Endothelial cell of umbilical vein (primary cell): Measurements from ENCODE around the gene BTBD19. TPM values are rescaled to one million over a fixed set of nuclear protein-coding genes. Genes with fewer than 3 reads are reported as not detected.

Experiments used
- BruUV-seq: library from RNA; stranded (reverse); fragments of 400-500 nt; replicated peaks from 2 replicates; lab custom pipeline; 2021; lab: Mats Ljungman, UMichigan
- CTCF ChIA-PET: fragments of 300-600, 350-600 bp; sonication (Branson Sonifier 250); formaldehyde crosslinking; loops from one replicate; lab custom pipeline; 2021; ENCODE audit warnings: antibody characterized with exemption, inconsistent platforms; lab: Charles Lee
- POLR2A ChIA-PET: fragments of 300-600, 350-600 bp; sonication (Branson Sonifier 250); formaldehyde crosslinking; loops from one replicate; lab custom pipeline; 2021; ENCODE audit warnings: antibody characterized with exemption, inconsistent platforms; lab: Charles Lee
- DNase-seq: peaks from one replicate; pipeline ENCODE4 v3.0.0-alpha.2; 2011; ENCODE audit warnings: low read depth, low spot score
- FAIRE-seq: peaks from 2 replicates; lab custom pipeline; 2011; peaks lifted over from hg19 to GRCh38; lab: Jason Lieb, UNC
- H2AFZ ChIP-seq: 2 replicates; pipeline ENCODE4 v1.6.0; 2012; ENCODE audit warnings: low read depth, low read length, control low read depth, inconsistent platforms
- H3K27ac ChIP-seq: 2 replicates; pipeline ENCODE4 v1.5.1; 2011; ENCODE audit warnings: low read depth, mild to moderate bottlenecking, control low read depth, low read length, moderate library complexity; ENCODE audit not compliant: insufficient read depth
- H3K27me3 ChIP-seq, 2 experiments: 2 replicates each; pipeline versions ENCODE4 v1.6.0 to v1.6.1; 2011; ENCODE audit warnings: low read length in 2 of 2, mixed read lengths in 1 of 2; ENCODE audit not compliant: control insufficient read depth in 2 of 2, insufficient read depth in 2 of 2
- H3K36me3 ChIP-seq, 2 experiments: 2 replicates in 1 of 2; 3 replicates in 1 of 2; pipeline ENCODE4 v1.5.1; 2011; ENCODE audit warnings: low read length in 2 of 2, mild to moderate bottlenecking in 1 of 2, moderate library complexity in 1 of 2; ENCODE audit not compliant: control insufficient read depth in 2 of 2, insufficient read depth in 2 of 2; ENCODE audit errors: extremely low read depth in 1 of 2
- H3K4me1 ChIP-seq: 3 replicates; pipeline ENCODE4 v1.5.1; 2011; ENCODE audit warnings: mild to moderate bottlenecking, low read length; ENCODE audit not compliant: control insufficient read depth, insufficient read depth; ENCODE audit errors: extremely low read depth
- H3K4me2 ChIP-seq: 2 replicates; pipeline ENCODE4 v1.6.1; 2011; ENCODE audit warnings: low read length, control low read depth, mixed read lengths; ENCODE audit not compliant: insufficient read depth
- H3K4me3 ChIP-seq, 3 experiments: fragments of 200-600 bp in 1 of 3; sonication (generic), shearing (Covaris generic) in 1 of 3; replicated peaks in 1 of 3; 2 replicates each; pipeline ENCODE4 v1.5.1; 2011 to 2016; ENCODE audit warnings: control low read depth in 3 of 3, low read length in 3 of 3, mild to moderate bottlenecking in 2 of 3, inconsistent platforms in 1 of 3, low read depth in 1 of 3, moderate library complexity in 1 of 3; ENCODE audit not compliant: insufficient read depth in 1 of 3
- H3K79me2 ChIP-seq: 2 replicates; pipeline ENCODE4 v1.6.0; 2012; ENCODE audit warnings: low read length, inconsistent platforms; ENCODE audit not compliant: control insufficient read depth, insufficient read depth
- H3K9ac ChIP-seq: replicated peaks from 2 replicates; pipeline ENCODE3; 2011; ENCODE audit warnings: low read length, control low read depth; ENCODE audit not compliant: insufficient read depth; ENCODE audit errors: extremely low read depth
- H3K9me1 ChIP-seq: replicated peaks from 3 replicates; pipeline ENCODE4 v1.6.0; 2011; ENCODE audit warnings: mild to moderate bottlenecking, low read length; ENCODE audit not compliant: control insufficient read depth, insufficient read depth; ENCODE audit errors: extremely low read depth
- H3K9me3 ChIP-seq: replicated peaks from 2 replicates; pipeline ENCODE4 v1.5.1; 2012; ENCODE audit warnings: low read length, inconsistent platforms; ENCODE audit not compliant: control insufficient read depth, insufficient read depth
- H4K20me1 ChIP-seq: replicated peaks from 2 replicates; pipeline ENCODE3; 2011; ENCODE audit warnings: mild to moderate bottlenecking, low read length; ENCODE audit not compliant: control insufficient read depth, insufficient read depth; ENCODE audit errors: extremely low read depth
- CTCF ChIP-seq, 2 donors: IDR thresholded peaks; 1 replicate in 1 of 2; 2 replicates in 1 of 2; pipeline ENCODE4 v1.5.1; 2011; ENCODE audit warnings: low read length in 2 of 2, mild to moderate bottlenecking in 2 of 2, moderate library complexity in 2 of 2, control low read depth in 1 of 2, inconsistent platforms in 1 of 2, low read depth in 1 of 2; ENCODE audit not compliant: insufficient read depth in 1 of 2; ENCODE audit errors: extremely low read depth in 1 of 2
- EZH2 ChIP-seq: IDR thresholded peaks from 2 replicates; pipeline ENCODE4 v1.6.1; 2012; ENCODE audit warnings: borderline replicate concordance, low read depth, mild to moderate bottlenecking, moderate library complexity, low read length, inconsistent platforms; ENCODE audit not compliant: severe bottlenecking
- FOS ChIP-seq: IDR thresholded peaks from 2 replicates; pipeline ENCODE4 v1.6.1; 2011; ENCODE audit warnings: mild to moderate bottlenecking, low read length, moderate library complexity, borderline replicate concordance; ENCODE audit not compliant: insufficient read depth
- GATA2 ChIP-seq: IDR thresholded peaks from 2 replicates; pipeline ENCODE4 v1.7.0; 2011; ENCODE audit warnings: low read depth, mild to moderate bottlenecking, moderate library complexity, mixed read lengths, low read length; ENCODE audit not compliant: insufficient read length, insufficient read depth
- MAX ChIP-seq: IDR thresholded peaks from 2 replicates; pipeline ENCODE4 v1.6.1; 2011; ENCODE audit not compliant: insufficient read depth, insufficient read length
- MYC ChIP-seq: IDR thresholded peaks from one replicate; pipeline ENCODE4 v1.6.1; 2011; ENCODE audit warnings: mild to moderate bottlenecking, low read depth, low read length
- POLR2A ChIP-seq: IDR thresholded peaks from 2 replicates; pipeline ENCODE4 v1.6.1; 2012; ENCODE audit warnings: low read depth, mild to moderate bottlenecking, control low read depth, low read length
- dilution Hi-C: fragments of 300-500 bp; cut with MboI; formaldehyde crosslinking; loops from one replicate; pipeline ENCODE4 v1.15.0; 2019; ENCODE audit warnings: low sequenced_read_pairs; ENCODE audit not compliant: extremely low pct_ligation_motif_present
- intact Hi-C: fragments of 100-400 bp; cut with micrococcal nuclease; formaldehyde crosslinking; loops from one replicate; pipeline ENCODE4 v1.10.0; 2022
- polyA plus RNA-seq, 4 experiments: library from polyadenylated mRNA; depleted of rRNA in 3 of 4; stranded (reverse) in 3 of 4; unstranded in 1 of 4; fragments of >200 nt; gene quantifications; 2 replicates each; pipeline versions ENCODE4 v1.2.1 to v1.2.3, GENCODE V29; 2011 to 2012; ENCODE audit warnings: missing spikeins in 1 of 4
- total RNA-seq: library from RNA; stranded (reverse); gene quantifications from 2 replicates; pipeline ENCODE4 v1.2.3, GENCODE V29; 2021

Gene BTBD19
- total and polyA plus RNA-seq, 2 donors (not counting 3 experiments of a cell fraction or from before 2014, with no cell fraction given), result 69.9 to 97.9 TPM

- no TSS peak for BruUV-seq
- TF ChIP-seq MAX, result no peak
- TF ChIP-seq EZH2, result no peak
- TF ChIP-seq MYC, result no peak
- TF ChIP-seq POLR2A, result no peak
- no peak for TF ChIP-seq FOS
- no peak for TF ChIP-seq GATA2
- no peak for TF ChIP-seq CTCF (IDR thresholded peaks at IDR 0.05; ENCODE audit: extremely low read depth in 1 of 2, insufficient read depth in 1 of 2, low read depth in 1 of 2, low read length in 2 of 2)
- H3K4me1 ChIP-seq, result no peaks in the 10 kb centered on the region
- dilution Hi-C loops, result no loop called here
- H3K27me3 ChIP-seq, result no peaks in the 10 kb centered on the region
- no peaks in the 10 kb centered on the region for H3K9me1 ChIP-seq
- no peaks in the 10 kb centered on the region for H4K20me1 ChIP-seq
- H3K4me3 ChIP-seq, result no peak overlapping the region
- CTCF ChIA-PET, result interaction anchor here (0.9 to 2.6 kb wide), 4 partner anchors 37 to 138 kb away, joined by 3 to 7 read pairs (median 4); partner anchors contain the start of gene EIF2B3
- H2AFZ ChIP-seq, result no peak overlapping the region
- no peak for DNase-seq
- H3K9me3 ChIP-seq, result no peaks in the 10 kb centered on the region
- FAIRE-seq, result no peak
- H3K36me3 ChIP-seq, result peaks cover 0 to 3% of the 10 kb centered on the region in 2 experiments
- H3K9ac ChIP-seq, result no peak overlapping the region
- POLR2A ChIA-PET, result no interaction called here
- no peak overlapping the region for H3K4me2 ChIP-seq
- no peaks in the 10 kb centered on the region for H3K79me2 ChIP-seq
- no peak overlapping the region for H3K27ac ChIP-seq
- intact Hi-C loops, result no loop called here
Measured at GRCh38 chr1:44847845-44848244, 39.5 kb downstream of the BTBD19 start.
